ENCODE data around the gene NFIA.

Gene NFIA

DNA sequence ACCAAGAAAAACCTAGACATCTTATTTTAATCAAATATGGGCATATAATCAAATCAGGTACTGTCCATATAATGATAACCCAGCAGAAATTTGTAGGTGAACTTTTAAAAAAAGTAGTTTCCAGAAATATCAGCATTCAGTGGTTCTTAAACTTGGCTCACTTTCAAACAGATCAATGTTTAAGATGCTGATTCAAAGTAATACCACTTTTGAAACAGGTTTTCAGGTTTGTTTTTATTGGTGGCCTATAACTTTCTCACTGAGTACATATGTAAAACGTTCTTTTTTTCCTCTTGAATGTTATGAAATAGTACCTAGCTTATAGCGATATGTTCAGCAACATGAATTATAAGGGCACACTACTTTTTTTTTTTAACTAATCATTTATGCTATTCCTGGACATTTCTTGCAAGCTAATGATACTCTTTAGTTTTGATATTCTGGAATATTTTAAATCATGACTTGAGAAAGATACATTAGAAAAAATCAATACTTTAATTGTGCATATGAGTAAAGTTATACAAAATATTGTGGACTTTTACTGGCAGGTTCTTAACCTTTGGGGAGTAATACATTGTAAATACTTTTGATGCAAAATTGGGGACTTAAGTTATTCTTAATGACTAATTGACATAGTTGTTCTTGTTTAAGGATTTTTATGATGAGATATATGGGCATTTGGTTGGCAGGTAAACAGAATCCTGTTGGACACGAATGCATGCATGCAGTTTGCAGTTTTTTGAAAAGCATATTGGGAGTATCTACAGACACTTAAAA is 3.0 kb downstream of the NFIA start:
- no peak for DNase-seq

DNA sequence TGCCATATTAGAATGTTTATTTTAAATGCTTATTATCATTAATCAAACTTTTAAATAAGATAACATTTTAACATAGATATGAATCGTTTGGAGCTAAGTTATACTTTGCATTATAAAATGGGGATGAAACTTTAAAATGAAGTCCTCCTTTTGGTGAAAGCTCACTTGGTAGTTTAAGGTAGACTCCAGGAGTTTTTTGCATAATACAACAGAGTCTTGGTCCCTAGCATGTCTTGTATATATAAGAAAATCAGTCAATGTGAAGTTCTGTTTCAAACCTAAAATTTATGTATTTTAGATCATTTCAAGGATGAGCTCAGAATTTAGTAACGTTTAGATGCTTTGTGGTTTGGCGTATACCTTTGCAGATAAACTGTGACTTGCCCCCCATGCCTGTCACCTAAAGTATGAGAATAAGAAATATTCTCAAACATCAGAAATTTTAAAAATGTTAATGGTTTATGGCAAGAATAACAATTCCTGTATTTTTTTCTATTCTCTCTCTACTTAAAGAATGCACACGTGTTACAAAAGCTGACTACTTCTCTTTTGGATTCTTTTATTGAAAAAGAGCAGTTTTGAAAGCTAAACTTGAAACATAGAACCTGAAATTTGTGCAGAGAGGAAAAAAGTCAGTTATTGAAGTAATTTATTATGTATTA is 3.8 kb downstream of the NFIA start:
- no peak for DNase-seq

DNA sequence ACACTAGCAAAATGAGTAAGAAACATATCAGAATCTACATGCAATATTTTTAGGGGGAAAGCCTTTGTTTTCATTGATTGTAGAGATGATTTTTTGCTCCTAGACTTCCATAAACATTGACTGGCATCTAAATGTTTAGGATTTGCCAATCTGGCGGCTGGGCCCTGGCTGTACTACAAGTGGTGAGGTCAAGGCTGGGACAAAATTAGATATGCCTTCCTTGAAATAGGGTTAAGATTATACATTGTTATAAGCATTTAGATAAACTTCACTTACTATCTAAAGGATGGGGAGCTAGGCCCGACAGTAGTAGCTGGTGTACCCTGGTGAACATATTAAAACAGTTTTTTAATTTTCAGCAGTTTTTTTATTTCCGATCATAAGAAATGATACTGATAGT is 5.2 kb downstream of the NFIA start:
- DNase-seq = no peak

DNA sequence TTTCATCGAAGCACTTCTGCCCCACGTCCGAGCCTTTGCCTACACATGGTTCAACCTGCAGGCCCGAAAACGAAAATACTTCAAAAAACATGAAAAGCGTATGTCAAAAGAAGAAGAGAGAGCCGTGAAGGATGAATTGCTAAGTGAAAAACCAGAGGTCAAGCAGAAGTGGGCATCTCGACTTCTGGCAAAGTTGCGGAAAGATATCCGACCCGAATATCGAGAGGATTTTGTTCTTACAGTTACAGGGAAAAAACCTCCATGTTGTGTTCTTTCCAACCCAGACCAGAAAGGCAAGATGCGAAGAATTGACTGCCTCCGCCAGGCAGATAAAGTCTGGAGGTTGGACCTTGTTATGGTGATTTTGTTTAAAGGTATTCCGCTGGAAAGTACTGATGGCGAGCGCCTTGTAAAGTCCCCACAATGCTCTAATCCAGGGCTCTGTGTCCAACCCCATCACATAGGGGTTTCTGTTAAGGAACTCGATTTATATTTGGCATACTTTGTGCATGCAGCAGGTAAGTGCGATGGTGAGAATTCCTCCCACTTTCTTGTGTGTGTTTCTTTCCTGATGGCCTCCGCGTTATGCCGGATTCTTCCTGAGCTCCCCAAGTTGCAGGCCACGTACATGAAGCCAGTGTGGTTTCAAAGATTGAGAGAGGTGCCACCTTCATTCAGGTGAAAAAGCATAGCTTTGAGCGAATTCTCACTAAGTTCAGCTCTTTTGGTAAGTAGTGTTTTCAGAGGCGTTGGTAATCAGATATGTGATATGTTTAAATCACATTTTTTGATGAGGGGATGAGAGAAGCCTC is 6.0 kb downstream of the NFIA start:
- no peak for DNase-seq

DNA sequence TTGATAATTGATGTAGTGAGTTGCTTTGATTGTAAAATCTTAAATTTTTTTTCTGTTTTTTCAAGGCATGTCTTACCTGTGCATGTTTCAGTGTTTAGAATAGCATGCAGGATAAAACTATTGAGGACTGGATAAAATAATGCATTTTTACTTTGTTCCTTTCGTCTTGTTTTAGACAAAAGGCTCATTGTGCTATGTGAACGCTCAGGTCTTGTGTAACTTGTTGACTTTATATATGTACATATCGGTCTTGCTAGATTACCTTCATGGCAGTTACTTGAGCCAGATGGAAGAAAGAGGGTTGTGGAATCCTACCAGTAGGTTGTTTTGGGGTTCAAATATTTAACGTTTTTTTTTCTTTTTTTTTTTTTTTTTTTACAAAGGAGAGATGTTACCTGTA is 7.0 kb downstream of the NFIA start:
- no peak for DNase-seq

DNA sequence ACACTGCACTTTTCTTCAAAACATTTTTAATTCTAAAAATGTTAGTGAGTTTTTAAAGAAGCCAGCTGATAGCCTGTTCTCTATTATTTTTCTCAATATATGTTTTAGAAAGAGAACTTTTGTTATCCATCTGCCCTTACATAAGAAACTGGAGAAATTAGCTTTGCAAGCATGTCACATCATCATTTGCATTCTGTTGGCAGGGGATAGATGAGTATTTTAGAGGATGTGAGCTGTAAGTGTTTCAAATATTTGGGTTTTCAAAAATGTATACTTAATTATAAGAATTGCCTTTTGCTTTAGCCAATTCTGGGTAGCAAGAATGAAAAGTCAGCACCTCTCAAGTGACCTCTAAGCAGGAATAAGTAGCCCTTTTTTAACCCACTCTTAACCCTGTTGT is 7.4 kb downstream of the NFIA start:
- no peak for DNase-seq

DNA sequence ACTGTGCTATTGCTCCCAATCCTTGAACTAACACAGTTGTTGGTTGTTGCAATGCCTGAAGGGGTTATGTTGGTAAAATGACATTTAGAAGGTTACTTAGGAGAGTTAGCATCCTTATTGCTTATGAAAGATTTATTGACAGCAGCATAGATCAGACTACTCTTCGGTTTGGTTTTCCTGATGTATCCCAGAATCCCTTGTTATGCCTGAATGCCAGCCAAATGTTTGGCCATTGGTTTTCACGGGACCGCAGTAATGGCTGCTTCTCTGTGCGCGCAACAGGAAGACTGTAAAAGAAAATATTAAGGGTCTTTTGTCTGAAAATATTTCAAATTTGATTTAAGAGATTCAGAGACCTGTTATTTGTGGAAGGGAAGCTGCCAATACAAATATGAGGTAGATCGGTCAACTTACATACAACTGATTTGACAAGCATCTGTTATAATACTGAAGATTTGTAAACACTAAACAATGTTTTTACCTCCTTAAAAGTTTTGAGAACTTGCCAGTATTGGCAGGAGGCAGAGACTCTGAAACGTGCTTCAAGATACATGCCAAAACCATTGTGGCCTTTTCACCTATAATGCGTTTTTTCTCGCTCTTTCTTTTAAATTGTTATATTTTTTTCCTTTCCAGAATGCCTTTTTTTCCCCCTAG is 8.3 kb downstream of the NFIA start:
- DNase-seq = no peak

DNA sequence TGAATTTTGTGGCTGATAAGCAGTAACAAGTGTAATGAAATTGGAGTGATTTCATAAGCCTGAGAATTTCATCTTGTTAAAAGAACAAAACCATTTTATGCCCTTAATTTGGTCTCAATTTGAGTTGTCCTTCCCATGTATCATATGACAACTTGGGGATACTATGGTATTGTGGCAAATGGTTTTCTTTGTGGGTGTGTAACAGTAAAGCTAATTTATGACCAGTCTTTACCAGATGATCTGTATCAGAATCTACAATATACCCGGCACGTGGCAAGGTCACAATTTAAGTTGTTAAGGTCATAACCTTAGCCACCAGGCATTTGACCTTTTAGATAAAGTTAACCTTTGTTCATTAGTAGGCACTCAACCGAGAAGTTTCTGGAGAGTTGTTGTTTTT is 9.1 kb downstream of the NFIA start:
- no peak for DNase-seq

DNA sequence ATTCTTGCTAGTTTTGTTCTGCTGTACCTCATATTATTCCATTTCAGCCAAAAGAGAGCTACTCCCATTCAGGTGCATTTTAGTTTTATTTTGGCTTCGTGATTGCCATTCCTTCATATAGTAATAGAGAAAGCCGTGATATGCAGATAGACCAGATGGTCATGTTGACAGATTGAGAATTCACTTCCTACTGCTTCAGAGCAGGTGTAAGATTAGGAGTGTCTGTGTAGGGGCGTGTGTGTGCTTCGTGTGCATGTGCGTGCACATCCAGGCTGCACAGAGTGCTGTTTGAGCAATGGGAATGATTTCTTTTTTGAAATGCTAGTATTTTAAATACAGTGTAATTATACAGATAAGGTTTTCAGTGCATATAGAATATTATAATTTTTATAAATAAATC is 10.3 kb downstream of the NFIA start:
- no peak for DNase-seq

DNA sequence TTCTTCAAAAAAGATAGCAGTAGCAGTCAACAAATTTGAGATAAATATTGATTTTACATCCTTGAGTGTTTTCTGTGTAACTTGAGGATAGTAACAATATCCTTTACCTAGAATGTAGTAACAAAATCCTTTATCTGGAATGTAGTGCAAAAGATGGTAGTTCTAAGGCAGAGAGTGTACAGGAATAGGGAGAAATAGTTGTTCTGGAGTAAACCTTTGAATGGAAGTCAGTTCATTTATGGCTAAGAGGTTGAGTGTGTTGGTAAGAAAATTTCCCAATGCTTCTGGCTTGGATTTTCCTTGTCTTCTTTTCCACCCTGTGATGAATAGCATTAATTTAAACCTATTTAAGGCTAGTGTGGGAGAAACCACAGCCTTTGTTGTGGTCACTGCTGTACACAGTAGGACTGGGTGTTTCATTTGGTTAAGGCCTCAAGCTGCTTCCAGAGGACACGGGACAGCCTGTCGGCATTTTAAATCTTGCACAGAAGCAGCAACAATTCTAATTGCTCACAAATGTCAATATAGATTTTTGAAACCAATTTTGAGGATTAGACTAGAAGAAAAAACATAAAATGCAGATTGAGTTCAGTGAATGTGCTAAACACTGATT is 11.3 kb downstream of the NFIA start:
- no peak for DNase-seq

DNA sequence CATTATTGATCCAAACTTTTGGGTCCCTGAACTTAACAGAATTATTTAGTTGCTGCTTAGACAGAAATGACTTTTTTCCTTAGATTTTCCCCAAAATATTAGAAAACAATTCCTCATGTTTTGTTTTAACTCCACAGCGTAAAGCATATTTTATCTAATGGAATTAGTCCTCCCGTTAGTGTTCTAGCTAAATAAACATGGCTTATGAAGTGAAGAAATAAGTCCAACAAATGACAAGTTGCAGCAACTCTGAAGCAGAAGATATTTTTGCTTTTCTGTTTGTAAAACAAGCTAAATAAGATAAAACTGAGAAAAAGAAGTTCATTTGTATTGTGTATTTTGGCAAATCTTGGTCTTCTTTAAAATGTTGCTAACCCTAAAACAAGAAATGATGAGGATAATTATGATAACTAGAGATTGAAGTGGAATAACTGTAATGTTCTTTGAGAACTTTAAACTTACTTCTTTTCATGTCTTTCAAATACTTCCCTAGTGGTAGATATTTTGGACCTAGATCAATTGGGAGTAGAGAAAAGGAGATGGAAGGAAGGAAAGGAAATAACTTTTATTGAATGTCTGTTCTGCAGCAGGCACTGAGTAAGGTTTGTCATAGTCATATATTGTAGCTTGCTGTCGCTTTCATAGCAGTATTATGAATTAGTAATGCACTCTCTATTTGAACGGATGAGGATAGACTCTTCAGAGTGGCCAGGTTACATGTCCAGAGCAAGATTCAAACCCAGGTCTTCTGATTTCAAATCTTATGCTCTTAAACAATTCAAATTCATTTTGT is 12.5 kb downstream of the NFIA start:
- no peak for DNase-seq

DNA sequence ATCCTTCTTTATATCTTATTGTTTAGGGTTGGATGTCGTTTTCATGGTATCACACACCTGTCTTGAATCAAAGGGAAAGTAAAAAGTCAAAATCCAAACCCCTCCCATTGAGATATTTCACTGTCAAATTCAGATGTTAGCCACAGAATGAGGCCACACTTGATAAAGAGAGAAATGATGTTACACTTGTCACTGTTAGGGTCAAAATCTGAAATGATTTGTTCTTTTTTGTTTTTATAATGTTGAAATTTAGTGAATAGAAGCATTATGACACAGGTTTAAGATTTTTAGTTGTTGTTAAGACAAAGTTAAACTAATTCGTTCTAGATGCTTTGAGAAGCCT is 13.1 kb downstream of the NFIA start:
- no peak for DNase-seq

DNA sequence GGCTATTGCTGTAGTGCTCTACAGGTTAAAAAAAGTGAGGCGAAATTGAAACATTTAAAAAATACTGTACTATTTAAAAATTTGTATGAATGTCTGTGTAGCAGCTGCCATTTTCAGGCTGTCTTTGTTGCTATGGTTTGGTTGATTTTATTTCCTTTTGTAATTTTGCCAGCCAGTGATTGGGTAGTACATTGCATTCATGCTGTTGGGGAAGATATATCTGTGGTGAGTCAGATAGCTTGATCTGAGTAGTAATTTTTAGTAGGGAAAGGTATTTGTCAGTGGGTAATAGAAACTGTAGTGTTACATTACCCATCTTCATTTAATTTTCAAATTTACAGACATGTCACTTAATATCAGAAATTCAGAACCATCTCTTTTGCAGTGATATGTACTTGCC is 15.0 kb downstream of the NFIA start:
- DNase-seq = no peak

DNA sequence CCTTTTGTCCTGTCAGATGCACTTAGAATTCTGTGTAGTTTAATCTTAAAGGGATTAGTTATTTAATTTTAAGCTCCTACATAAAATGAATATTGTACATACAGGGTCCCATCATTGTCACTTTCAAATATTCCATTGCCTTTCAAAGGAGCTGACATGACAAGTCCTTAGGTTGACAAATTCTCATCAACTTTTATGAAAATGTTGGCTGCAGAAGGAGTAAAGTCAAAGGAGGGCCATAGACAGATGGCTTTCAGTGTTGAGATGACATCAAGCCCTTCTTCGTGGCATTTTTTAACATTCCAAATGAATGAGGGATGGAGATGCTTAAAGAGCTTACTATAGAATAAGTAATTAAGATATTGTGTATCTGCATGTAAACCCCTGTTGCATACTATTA is 15.4 kb downstream of the NFIA start:
- no peak for DNase-seq

DNA sequence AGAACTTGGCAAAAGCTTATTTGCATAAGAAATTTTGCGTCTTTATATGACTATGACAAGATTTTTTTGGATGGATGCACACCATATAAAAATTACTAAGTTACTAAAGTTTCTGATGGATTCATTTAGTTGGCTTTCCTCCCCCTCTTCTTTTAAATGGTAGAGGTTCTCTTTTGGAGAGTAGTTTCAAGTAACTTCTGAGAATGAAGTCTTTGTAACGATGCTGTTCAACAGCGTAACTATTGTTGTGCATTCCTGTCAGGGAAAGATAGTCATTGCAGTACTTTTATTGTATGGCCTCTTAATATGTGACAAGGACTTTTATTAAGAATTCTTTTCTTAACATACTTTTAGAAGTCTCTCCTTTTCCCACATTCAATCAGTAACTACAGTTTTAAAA is 16.0 kb downstream of the NFIA start:
- DNase-seq = no peak

DNA sequence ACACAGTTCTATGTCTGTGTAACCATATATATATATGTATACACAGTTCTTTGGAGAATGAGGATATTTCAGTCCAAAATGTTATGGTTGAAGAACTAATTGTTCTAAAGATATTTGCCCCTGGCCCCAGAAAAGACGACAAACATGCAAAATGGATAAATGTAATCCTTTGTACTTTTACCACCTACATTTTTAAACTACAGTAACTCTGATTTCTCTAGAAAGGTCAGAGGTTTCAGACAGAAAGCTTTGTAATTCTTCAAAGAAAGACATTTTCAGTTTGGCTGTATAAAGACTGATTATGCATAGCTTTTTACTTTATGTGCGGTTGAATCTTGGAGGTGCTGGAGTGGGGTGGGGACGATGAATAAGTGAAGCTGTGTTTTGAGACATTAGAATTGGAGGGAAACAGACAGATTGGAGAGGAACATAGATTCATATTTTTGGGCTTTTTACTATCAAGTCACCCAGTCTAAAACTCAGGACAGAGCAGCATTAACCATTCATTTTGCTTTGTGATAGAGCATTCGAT is 16.6 kb downstream of the NFIA start:
- no peak for DNase-seq

DNA sequence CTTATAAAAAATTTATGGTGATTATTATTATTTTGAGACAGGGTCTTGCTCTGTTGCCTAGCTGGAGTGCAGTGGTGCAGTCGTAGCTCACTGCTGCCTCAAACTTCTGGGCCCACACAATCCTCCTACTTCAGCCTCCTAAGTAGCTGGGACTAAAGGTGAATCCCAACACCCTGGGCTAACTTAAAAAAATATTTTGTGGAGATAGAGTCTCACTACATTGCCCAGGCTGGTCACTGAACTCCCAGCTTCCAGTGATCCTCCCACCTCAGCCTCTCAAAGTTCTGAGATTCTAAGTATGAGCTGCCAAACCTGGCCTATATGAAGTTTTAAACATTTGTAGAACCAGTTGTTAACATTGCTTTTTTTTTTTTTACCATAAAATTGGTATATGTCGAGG is 18.2 kb downstream of the NFIA start:
- no peak for DNase-seq

DNA sequence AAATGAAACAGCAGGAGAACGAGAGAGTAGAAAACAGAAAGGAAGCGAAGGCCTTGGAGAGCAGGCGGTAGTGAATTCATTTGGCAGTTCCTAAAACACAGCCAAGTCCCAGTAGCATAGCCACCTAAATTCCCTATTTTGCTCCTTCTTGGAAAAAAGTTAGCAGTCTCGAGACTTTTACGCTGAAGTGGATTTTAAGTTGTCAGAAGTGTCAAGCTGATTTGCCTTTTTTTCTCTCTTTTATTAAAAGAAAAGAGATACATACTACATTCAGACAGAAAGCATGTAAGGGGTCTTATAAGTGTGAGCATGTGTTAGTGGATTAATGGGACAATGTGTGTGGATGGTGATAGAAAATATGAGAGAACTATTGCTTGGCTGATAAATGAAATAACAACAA is 19.2 kb downstream of the NFIA start:
- no peak for DNase-seq

DNA sequence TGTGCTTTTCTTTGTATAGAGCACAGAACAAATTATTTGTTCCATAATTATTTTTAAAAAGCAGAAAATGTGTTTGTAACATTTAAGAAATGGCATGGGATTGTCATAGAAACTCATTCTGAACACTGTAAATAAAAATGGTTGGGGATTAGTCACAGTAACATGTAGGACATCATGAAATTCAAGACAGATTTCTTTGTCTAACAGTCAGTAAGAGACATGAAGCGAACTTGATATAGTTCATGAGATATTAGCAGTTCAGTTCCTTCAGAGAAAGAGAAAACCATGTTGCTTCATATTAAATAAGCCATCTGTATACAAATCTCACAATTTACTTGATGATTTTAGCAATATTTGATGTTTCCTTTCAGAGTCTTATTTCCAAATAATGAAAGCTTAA is 19.7 kb downstream of the NFIA start:
- DNase-seq = no peak

DNA sequence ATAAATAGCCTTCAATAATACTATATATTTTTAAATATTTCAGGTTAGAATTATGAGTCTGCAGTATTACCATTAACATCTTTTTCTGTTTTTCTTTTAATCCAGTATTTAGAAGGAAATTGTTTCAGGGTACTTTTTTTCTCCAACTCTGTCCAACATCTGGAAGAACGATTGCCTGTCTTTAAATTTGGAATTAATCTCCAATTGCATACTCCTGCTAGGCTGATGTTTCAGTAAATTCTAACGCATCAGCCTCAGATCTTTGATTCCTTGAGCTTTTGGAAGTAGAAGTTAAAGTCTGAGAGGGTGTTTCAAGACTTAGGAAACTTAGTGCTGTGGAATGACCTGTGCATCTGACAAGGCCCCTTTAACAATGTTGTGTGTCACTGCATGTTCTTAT is 20.3 kb downstream of the NFIA start:
- DNase-seq = no peak

DNA sequence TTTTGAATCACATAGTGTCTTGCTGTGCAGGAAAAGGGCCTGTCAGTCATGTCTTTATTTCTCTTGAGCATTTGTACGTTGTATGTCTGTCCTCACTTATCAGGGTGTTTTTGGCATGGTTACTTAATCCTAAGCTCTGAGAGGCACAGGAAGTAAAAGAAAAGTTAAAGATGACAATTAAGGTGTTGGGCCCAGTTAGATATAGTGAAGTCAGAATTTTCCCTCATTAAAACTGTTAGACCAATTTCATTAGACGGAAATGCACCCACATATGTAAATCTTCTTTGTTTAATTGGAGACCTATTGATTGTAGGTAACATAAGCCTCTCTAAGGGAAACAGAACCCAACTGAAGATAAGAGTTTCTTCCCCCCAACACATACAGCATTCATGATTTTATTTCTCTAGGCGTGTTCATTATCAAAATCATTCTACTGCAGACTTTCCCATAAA is 21.9 kb downstream of the NFIA start:
- no peak for DNase-seq

DNA sequence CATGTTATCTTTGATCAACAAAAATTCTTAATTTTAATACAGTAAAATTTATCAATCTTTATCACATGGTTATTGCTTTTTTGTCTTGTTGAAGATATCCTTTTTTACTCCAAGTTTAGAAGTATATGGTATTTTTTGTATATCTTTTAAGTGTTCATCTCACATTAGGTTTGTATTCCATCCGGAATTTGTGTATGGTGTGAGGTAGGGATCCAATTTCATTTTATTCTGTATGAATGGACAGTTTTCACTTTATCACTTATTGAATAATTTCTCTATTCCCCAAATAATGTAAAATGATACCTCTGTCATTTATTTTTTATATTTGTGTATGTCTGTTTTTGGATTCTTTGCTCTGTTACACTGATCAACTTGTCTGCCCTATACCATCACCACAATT is 25.3 kb downstream of the NFIA start:
- DNase-seq = no peak
